K562 (cell line): Measurements from ENCODE around the gene KAT6B. TPM values are rescaled to one million over a fixed set of nuclear protein-coding genes. Genes with fewer than 3 reads are reported as not detected.

Experiments used
- CCAR2 ChIP-seq: fragments of 200-400 bp; formaldehyde crosslinking; IDR thresholded peaks from 2 replicates; pipeline ENCODE4 v1.6.1; 2017; ENCODE audit warnings: mild to moderate bottlenecking, low read depth, low read length
- CTBP1 ChIP-seq: fragments of 450-650 bp; IDR thresholded peaks from 2 replicates; pipeline ENCODE4 v1.6.1; 2016; ENCODE audit warnings: borderline replicate concordance
- FOSL1 ChIP-seq: fragments of 200-800 bp; sonication (Bioruptor generic); conservative IDR thresholded peaks from 2 replicates; pipeline ENCODE4 v1.6.1; 2016; ENCODE audit warnings: missing genetic modification characterization, missing compliant biosample characterization
- KLF16 ChIP-seq: IDR thresholded peaks from 2 replicates; pipeline ENCODE4 v1.6.1; 2016; ENCODE audit warnings: antibody characterized with exemption
- PRMT5 ChIP-seq: sonication (generic); formaldehyde crosslinking; IDR thresholded peaks from 2 replicates; pipeline ENCODE4 v1.5.0; 2020; ENCODE audit warnings: missing genetic modification reagents
- RAD21 ChIP-seq, 2 experiments: fragments of 250-450 bp in 1 of 2; fragments of 450-650 bp in 1 of 2; sonication (Bioruptor Pico) in 1 of 2; formaldehyde crosslinking in 1 of 2; IDR thresholded peaks in 1 of 2; conservative IDR thresholded peaks in 1 of 2; 2 replicates each; pipeline versions ENCODE4 v1.4.0 to v1.8.0; 2020 to 2022; ENCODE audit warnings: mild to moderate bottlenecking in 2 of 2, moderate library complexity in 1 of 2
- RBM14 ChIP-seq: fragments of 200-400 bp; formaldehyde crosslinking; IDR thresholded peaks from 2 replicates; pipeline ENCODE4 v1.6.1; 2018; ENCODE audit warnings: low read depth, mild to moderate bottlenecking, low read length, moderate library complexity, borderline replicate concordance; ENCODE audit not compliant: insufficient read depth
- RBM17 ChIP-seq: fragments of 200-400 bp; formaldehyde crosslinking; IDR thresholded peaks from 2 replicates; pipeline ENCODE4 v1.6.1; 2017; ENCODE audit warnings: low read depth, mild to moderate bottlenecking, low read length, borderline replicate concordance
- RNF219 ChIP-seq: fragments of 250-450 bp; sonication (Bioruptor Pico); IDR thresholded peaks from 2 replicates; pipeline ENCODE4 v1.5.0; 2022; ENCODE audit warnings: mild to moderate bottlenecking
- TFAP4 ChIP-seq: sonication (generic); formaldehyde crosslinking; IDR thresholded peaks from 2 replicates; pipeline ENCODE4 v1.8.0; 2022; ENCODE audit warnings: missing genetic modification reagents, mild to moderate bottlenecking, moderate library complexity, borderline replicate concordance
- polyA plus RNA-seq, 8 experiments: library from polyadenylated mRNA; depleted of rRNA in 4 of 8; stranded (reverse) in 5 of 8; unstranded in 3 of 8; fragments of >200 nt; fragmentation: Nextera tagmentation in 2 of 8; fragmentation: Illumina TruSeq in 1 of 8; extraction: Ambion mirVana in 2 of 8; extraction: Trizol in 1 of 8; gene quantifications; 2 replicates each; pipeline versions ENCODE4 v1.2.1 to v1.2.3, GENCODE V29; 2011 to 2014; ENCODE audit warnings: inconsistent platforms in 1 of 8, missing spikeins in 1 of 8
- total RNA-seq, 7 experiments: library from RNA; depleted of rRNA in 6 of 7; stranded (reverse); fragments of >200 nt in 6 of 7; fragmentation: Illumina TruSeq in 2 of 7; extraction: Trizol in 2 of 7; gene quantifications; 2 replicates each; pipeline versions ENCODE4 v1.2.1 to v1.2.3, GENCODE V29; 2011 to 2021; ENCODE audit warnings: low replicate concordance in 1 of 7
- TF ChIP-seq, protein P1 (sequence below): fragments of 450-650 bp; IDR thresholded peaks from 2 replicates; pipeline ENCODE4 v1.6.1; 2014; ENCODE audit warnings: low read depth, mild to moderate bottlenecking, moderate library complexity, borderline replicate concordance
- TF ChIP-seq, protein P2 (sequence below), 2 experiments: IDR thresholded peaks in 1 of 2; conservative IDR thresholded peaks in 1 of 2; 2 replicates each; pipeline ENCODE4 v1.6.1; 2016; ENCODE audit warnings: low read depth in 2 of 2, mild to moderate bottlenecking in 1 of 2, missing compliant biosample characterization in 1 of 2, missing genetic modification characterization in 1 of 2, moderate library complexity in 1 of 2

Gene KAT6B
- total and polyA plus RNA-seq, 9 of the 15 experiments (the other 6 are each of a cell fraction or from before 2014, with no cell fraction given), result 1.4 to 9.2 (median 6.8) TPM

GRCh38 chr10:75062506-75063299, 236.3 kb downstream of the KAT6B start (continued):
- TF ChIP-seq, protein P1, sequence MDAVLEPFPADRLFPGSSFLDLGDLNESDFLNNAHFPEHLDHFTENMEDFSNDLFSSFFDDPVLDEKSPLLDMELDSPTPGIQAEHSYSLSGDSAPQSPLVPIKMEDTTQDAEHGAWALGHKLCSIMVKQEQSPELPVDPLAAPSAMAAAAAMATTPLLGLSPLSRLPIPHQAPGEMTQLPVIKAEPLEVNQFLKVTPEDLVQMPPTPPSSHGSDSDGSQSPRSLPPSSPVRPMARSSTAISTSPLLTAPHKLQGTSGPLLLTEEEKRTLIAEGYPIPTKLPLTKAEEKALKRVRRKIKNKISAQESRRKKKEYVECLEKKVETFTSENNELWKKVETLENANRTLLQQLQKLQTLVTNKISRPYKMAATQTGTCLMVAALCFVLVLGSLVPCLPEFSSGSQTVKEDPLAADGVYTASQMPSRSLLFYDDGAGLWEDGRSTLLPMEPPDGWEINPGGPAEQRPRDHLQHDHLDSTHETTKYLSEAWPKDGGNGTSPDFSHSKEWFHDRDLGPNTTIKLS, result no peak
- no peak for TF ChIP-seq CTBP1
- no peak for TF ChIP-seq RNF219 (CRISPR knock-in tag)
- TF ChIP-seq RBM17, result no peak
- TF ChIP-seq PRMT5, result no peak
- TF ChIP-seq KLF16, result no peak
- no peak for TF ChIP-seq FOSL1 (tag)
- no peak for TF ChIP-seq RBM14
- no peak for TF ChIP-seq CCAR2
- no peak for TF ChIP-seq TFAP4 (CRISPR knock-in tag)
- TF ChIP-seq RAD21 (CRISPR knock-in tag; conservative IDR thresholded peaks at IDR 0.05 in 1 of 2, IDR thresholded peaks at IDR 0.05 in 1 of 2), result no peak
- TF ChIP-seq, protein P2, sequence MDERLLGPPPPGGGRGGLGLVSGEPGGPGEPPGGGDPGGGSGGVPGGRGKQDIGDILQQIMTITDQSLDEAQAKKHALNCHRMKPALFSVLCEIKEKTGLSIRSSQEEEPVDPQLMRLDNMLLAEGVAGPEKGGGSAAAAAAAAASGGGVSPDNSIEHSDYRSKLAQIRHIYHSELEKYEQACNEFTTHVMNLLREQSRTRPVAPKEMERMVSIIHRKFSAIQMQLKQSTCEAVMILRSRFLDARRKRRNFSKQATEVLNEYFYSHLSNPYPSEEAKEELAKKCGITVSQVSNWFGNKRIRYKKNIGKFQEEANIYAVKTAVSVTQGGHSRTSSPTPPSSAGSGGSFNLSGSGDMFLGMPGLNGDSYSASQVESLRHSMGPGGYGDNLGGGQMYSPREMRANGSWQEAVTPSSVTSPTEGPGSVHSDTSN (CRISPR knock-in tag; IDR thresholded peaks at IDR 0.05; ENCODE audit: low read depth), result no peak
- TF ChIP-seq, protein P2 (tag; conservative IDR thresholded peaks at IDR 0.05; ENCODE audit: low read depth), result 0 out of 2 replicates have a peak, but pooled peaks have one; percentile 16
